ENCODE measurements around the gene PRPF19.
A peak's percentile ranks its signal among the peaks of the same experiment; 100 is the strongest.

PRPF19 gene

GRCh38 chr11:60906132-60906972 is at the start of gene PRPF19:
Gene PRPF19 (minus strand): TSS chr11:60906585. CDS start chr11:60906382, 203 bp downstream.
- DNase-seq: peak; percentile 98 to 99

GRCh38 chr11:60955571-60955970 is 49.2 kb upstream of the PRPF19 start:
- peak in 1 of 2 donors; percentile 45 for DNase-seq

GRCh38 chr11:60954421-60954820 is 48.0 kb upstream of the PRPF19 start:
- peak in 1 of 2 donors; percentile 75 for DNase-seq

GRCh38 chr11:60953781-60954180 is 47.4 kb upstream of the PRPF19 start:
- peak in 1 of 2 donors; percentile 74 for DNase-seq

- DNase-seq: no peak
Observed at GRCh38 chr11:60952742-60953170, 46.4 kb upstream of the PRPF19 start.

- peak; percentile 48 to 87 for DNase-seq
Observed at GRCh38 chr11:60951904-60952741, 45.7 kb upstream of the PRPF19 start, which contains the start of gene SLC15A3. Gene SLC15A3 (minus strand): TSS chr11:60952176. CDS start chr11:60951551, 625 bp downstream.

- DNase-seq: no peak
Observed at GRCh38 chr11:60951606-60951903, 45.2 kb upstream of the PRPF19 start.

GRCh38 chr11:60950933-60951605 is 44.7 kb upstream of the PRPF19 start:
- peak; percentile 20 to 35 for DNase-seq

- no peak for DNase-seq
Observed at GRCh38 chr11:60950024-60950423, 43.6 kb upstream of the PRPF19 start.

- no peak for DNase-seq
Observed at GRCh38 chr11:60948250-60948649, 41.9 kb upstream of the PRPF19 start.

- DNase-seq: no peak
Observed at GRCh38 chr11:60947700-60948099, 41.3 kb upstream of the PRPF19 start.

- no peak for DNase-seq
Observed at GRCh38 chr11:60946601-60947264, 40.3 kb upstream of the PRPF19 start.

GRCh38 chr11:60945295-60945667 is 38.9 kb upstream of the PRPF19 start:
- no peak for DNase-seq

- no peak for DNase-seq
Observed at GRCh38 chr11:60944490-60945294, 38.3 kb upstream of the PRPF19 start.

- DNase-seq: no peak
Observed at GRCh38 chr11:60942970-60943565, 36.7 kb upstream of the PRPF19 start.

GRCh38 chr11:60942219-60942618 is 35.8 kb upstream of the PRPF19 start:
- DNase-seq: no peak

- no peak for DNase-seq
Observed at GRCh38 chr11:60941371-60942119, 35.2 kb upstream of the PRPF19 start.

GRCh38 chr11:60939855-60940254 is 33.5 kb upstream of the PRPF19 start:
- no peak for DNase-seq

GRCh38 chr11:60939301-60939700 is 32.9 kb upstream of the PRPF19 start:
- DNase-seq: no peak

- DNase-seq: no peak
Observed at GRCh38 chr11:60938500-60938899, 32.1 kb upstream of the PRPF19 start.

- DNase-seq: no peak
Observed at GRCh38 chr11:60937811-60938210, 31.4 kb upstream of the PRPF19 start.

Measured in CD4-positive, alpha-beta T cell treated with Interleukin-1 beta for 1 hour (primary cell).